Fibroblast of lung (primary cell): ENCODE results near the gene SMCHD1. TPM values are rescaled to one million over a fixed set of nuclear protein-coding genes. Genes with fewer than 3 reads are reported as not detected.

Source experiments
- DNase-seq, 2 donors: peaks; one replicate each; pipeline versions ENCODE4 v3.0.0 to v3.0.0-alpha.2; 2010; ENCODE audit warnings: low read depth in 2 of 2
- H2AFZ ChIP-seq: 2 replicates; pipeline ENCODE4 v1.5.1; 2012; ENCODE audit warnings: low read length, control low read depth, inconsistent platforms
- H3K27ac ChIP-seq: 2 replicates; pipeline ENCODE4 v1.5.1; 2011; ENCODE audit warnings: low read length, control low read depth; ENCODE audit not compliant: insufficient read depth
- H3K27me3 ChIP-seq: 2 replicates; pipeline ENCODE4 v1.5.1; 2011; ENCODE audit warnings: mild to moderate bottlenecking, low read length; ENCODE audit not compliant: control insufficient read depth, insufficient read depth
- H3K36me3 ChIP-seq: 2 replicates; pipeline ENCODE4 v1.5.1; 2011; ENCODE audit warnings: low read length; ENCODE audit not compliant: control insufficient read depth, insufficient read depth
- H3K4me1 ChIP-seq: 2 replicates; pipeline ENCODE4 v1.5.1; 2011; ENCODE audit warnings: low read length; ENCODE audit not compliant: control insufficient read depth, insufficient read depth; ENCODE audit errors: extremely low read depth
- H3K4me2 ChIP-seq: 2 replicates; pipeline ENCODE4 v1.5.1; 2011; ENCODE audit warnings: low read length, control low read depth; ENCODE audit not compliant: insufficient read depth; ENCODE audit errors: extremely low read depth
- H3K4me3 ChIP-seq, 4 experiments: fragments of 200-600 bp in 1 of 4; sonication (generic) in 1 of 4; replicated peaks in 1 of 4; 2 replicates each; pipeline ENCODE4 v1.5.1; 2011 to 2016; ENCODE audit warnings: low read length in 4 of 4, low read depth in 3 of 4, mild to moderate bottlenecking in 3 of 4, control low read depth in 2 of 4, inconsistent platforms in 1 of 4, mixed read lengths in 1 of 4; ENCODE audit not compliant: insufficient read depth in 1 of 4; ENCODE audit errors: control extremely low read depth in 1 of 4
- H3K79me2 ChIP-seq: 2 replicates; pipeline ENCODE4 v1.5.1; 2012; ENCODE audit warnings: mild to moderate bottlenecking, low read length, inconsistent platforms; ENCODE audit not compliant: control insufficient read depth, insufficient read depth
- H3K9ac ChIP-seq: 2 replicates; pipeline ENCODE4 v1.5.1; 2011; ENCODE audit warnings: mild to moderate bottlenecking, low read length, control low read depth; ENCODE audit not compliant: insufficient read depth
- H3K9me3 ChIP-seq: 2 replicates; pipeline ENCODE4 v1.5.1; 2012; ENCODE audit warnings: low read depth, low read length; ENCODE audit not compliant: control insufficient read depth, insufficient read depth
- H4K20me1 ChIP-seq: 2 replicates; pipeline ENCODE4 v1.5.1; 2011; ENCODE audit warnings: low read length; ENCODE audit not compliant: control insufficient read depth, insufficient read depth; ENCODE audit errors: extremely low read depth
- EZH2 ChIP-seq: IDR thresholded peaks from 2 replicates; pipeline ENCODE4 v1.5.1; 2012; ENCODE audit warnings: low read length, control low read depth, mild to moderate bottlenecking; ENCODE audit errors: missing control alignments
- polyA plus RNA-seq, 2 donors: library from polyadenylated mRNA; depleted of rRNA in 1 of 2; stranded (reverse) in 1 of 2; unstranded in 1 of 2; fragments of >200 nt; gene quantifications; 2 replicates each; pipeline ENCODE4 v1.2.1, GENCODE V29; 2011 to 2012; ENCODE audit warnings: missing spikeins in 1 of 2
- total RNA-seq: library from RNA; depleted of rRNA; stranded (reverse); fragments of >200 nt; gene quantifications from 2 replicates; pipeline ENCODE4 v1.2.1, GENCODE V29; 2014
- TF ChIP-seq, protein P1 (sequence below), 2 donors: IDR thresholded peaks in 1 of 2; conservative IDR thresholded peaks in 1 of 2; 1 replicate in 1 of 2; 2 replicates in 1 of 2; pipeline ENCODE4 v1.5.1; 2011 to 2012; ENCODE audit warnings: low read length in 2 of 2, control low read depth in 1 of 2, inconsistent platforms in 1 of 2, low read depth in 1 of 2, mild to moderate bottlenecking in 1 of 2

The SMCHD1 gene
- total and polyA plus RNA-seq, 2 donors (not counting 1 experiment from before 2014, with no cell fraction given): 19.6 to 96.1 TPM

DNA sequence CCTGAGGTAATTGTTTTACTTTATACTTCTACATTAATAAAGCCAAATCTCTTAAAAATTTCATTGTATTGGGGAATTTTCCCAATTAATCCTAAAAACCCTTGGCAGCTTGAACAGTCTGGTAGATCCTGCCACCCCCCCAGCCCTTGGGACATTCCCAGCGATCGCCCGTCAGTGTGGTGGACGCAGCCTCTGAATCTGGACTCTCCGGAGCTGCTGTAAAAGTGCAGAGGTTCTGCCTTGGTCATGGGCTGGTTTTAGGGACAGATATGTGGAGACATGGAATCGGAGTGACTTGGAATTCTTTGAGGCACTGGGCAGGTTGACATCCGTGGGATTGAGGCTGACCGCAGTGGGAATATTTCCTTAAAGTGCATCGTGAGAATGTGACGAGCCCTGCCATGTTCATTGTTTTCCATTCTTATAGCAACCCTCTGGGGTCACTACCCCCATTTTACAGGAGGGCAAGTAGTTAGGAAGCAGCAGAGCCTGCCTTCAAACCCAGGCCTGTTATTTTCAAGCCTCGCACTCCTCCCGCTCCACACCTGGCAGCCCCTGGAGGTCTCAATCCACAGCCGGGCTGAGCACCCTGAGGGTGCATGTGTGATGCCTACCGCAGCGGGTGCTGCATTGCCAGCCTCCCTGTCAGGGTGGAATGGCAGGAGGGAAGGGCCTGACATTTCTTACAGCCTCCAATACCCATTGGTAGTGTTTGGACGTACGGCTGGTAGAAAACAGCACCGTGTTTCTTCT, 197.8 kb downstream of the SMCHD1 start:
- no peak overlapping the region for H3K9ac ChIP-seq

DNA sequence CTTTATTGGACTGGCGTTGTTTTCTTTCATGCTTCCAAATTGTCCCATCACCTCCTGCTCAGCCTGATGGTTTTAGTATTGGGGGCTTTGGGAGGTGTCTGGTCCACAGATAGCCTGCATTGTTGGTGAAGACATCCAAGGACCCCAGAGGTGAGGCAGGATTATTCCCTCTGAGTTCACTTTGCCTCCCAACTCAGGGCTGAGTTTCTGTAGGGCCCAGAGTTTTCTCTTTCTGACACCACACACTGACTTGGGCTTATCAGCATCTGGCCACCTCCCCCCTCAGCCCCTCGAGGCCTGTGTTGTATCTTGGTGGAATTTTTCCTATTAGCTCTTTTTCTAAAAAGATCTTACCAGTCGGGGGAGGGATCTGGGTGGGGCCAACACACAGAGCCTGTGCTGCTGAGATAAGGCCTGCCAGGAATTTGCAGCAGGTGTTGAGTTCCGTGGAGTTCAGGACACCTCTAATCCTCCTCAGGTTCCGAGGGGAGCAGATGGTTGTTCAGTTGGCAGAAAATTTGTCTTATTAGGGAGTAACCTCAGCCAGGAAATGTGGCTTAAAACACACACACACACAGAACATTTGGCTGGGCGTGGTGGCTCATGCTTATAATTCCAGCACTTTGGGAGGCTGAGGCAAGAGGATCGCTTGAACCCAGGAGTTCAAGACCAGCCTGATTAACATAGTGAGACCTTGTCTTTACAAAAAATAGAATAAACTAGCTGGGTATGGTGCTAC, 198.6 kb downstream of the SMCHD1 start:
- peaks cover 7% of the 10 kb centered on the region for H3K27me3 ChIP-seq
- H2AFZ ChIP-seq: no peak overlapping the region
- no peak for DNase-seq
- no peaks in the 10 kb centered on the region for H3K36me3 ChIP-seq
- peaks cover 9% of the 10 kb centered on the region for H3K4me1 ChIP-seq
- no peak overlapping the region for H3K4me2 ChIP-seq
- H3K79me2 ChIP-seq: no peaks in the 10 kb centered on the region
- no peak overlapping the region for H3K9ac ChIP-seq
- TF ChIP-seq, protein P1, sequence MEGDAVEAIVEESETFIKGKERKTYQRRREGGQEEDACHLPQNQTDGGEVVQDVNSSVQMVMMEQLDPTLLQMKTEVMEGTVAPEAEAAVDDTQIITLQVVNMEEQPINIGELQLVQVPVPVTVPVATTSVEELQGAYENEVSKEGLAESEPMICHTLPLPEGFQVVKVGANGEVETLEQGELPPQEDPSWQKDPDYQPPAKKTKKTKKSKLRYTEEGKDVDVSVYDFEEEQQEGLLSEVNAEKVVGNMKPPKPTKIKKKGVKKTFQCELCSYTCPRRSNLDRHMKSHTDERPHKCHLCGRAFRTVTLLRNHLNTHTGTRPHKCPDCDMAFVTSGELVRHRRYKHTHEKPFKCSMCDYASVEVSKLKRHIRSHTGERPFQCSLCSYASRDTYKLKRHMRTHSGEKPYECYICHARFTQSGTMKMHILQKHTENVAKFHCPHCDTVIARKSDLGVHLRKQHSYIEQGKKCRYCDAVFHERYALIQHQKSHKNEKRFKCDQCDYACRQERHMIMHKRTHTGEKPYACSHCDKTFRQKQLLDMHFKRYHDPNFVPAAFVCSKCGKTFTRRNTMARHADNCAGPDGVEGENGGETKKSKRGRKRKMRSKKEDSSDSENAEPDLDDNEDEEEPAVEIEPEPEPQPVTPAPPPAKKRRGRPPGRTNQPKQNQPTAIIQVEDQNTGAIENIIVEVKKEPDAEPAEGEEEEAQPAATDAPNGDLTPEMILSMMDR (conservative IDR thresholded peaks at IDR 0.05 in 1 of 2, IDR thresholded peaks at IDR 0.05 in 1 of 2; ENCODE audit: low read depth in 1 of 2, low read length in 2 of 2): no peak
- H3K4me3 ChIP-seq: no peak overlapping the region
- H3K9me3 ChIP-seq: no peaks in the 10 kb centered on the region
- H4K20me1 ChIP-seq: no peaks in the 10 kb centered on the region
- no peak overlapping the region for H3K27ac ChIP-seq

More for the DNA sequence above, 197.8 kb downstream of the SMCHD1 start:
- TF ChIP-seq, protein P1 (conservative IDR thresholded peaks at IDR 0.05 in 1 of 2, IDR thresholded peaks at IDR 0.05 in 1 of 2; ENCODE audit: low read depth in 1 of 2, low read length in 2 of 2): no peak
- no peak for TF ChIP-seq EZH2
- Histone ChIP-seq H3K4me1 (peaks cover 9% of the 10 kb centered on the region), H3K36me3 (no peaks in the 10 kb centered on the region), H3K4me3 (no peak overlapping the region), H3K27ac (no peak overlapping the region), H3K27me3 (peaks cover 10% of the 10 kb centered on the region), H3K4me2 (no peak overlapping the region), H3K9me3 (no peaks in the 10 kb centered on the region), H3K79me2 (no peaks in the 10 kb centered on the region), H2AFZ (no peak overlapping the region), H4K20me1 (no peaks in the 10 kb centered on the region)
- no peak for DNase-seq

Other genes with a start within 250 kb of the SMCHD1 start
- gene METTL4, start 84.2 kb upstream of the SMCHD1 start, total RNA-seq: 9.8 and 12.2 TPM in 2 replicates
- gene METTL4, start 84.2 kb upstream of the SMCHD1 start, polyA plus RNA-seq: 8.0 and 9.3 TPM in 2 replicates
- 1.0 and 9.7 TPM in 2 replicates for gene NDC80, start 84.2 kb upstream of the SMCHD1 start, total RNA-seq
- gene NDC80, start 84.2 kb upstream of the SMCHD1 start, polyA plus RNA-seq: 8.3 and 22.5 TPM in 2 replicates
- 11.1 and 18.0 TPM in 2 replicates for gene EMILIN2, start 191.3 kb downstream of the SMCHD1 start, total RNA-seq
- gene EMILIN2, start 191.3 kb downstream of the SMCHD1 start, polyA plus RNA-seq: 4.1 and 8.7 TPM in 2 replicates